Type B pancreatic cell (in vitro differentiated cells): Measurements from ENCODE around the gene ABCB1. TPM values are rescaled to one million over a fixed set of nuclear protein-coding genes. Genes with fewer than 3 reads are reported as not detected.

Experiments used
- DNase-seq: peaks from one replicate; pipeline ENCODE4 v3.0.0; 2021; ENCODE audit warnings: mixed read lengths; ENCODE audit not compliant: unreplicated experiment; ENCODE audit errors: extremely low spot score
- H3K27ac Mint-ChIP-seq: 2 replicates; pipeline ENCODE4 v1.8.0; 2021; ENCODE audit warnings: mild to moderate bottlenecking, mixed read lengths
- H3K27me3 Mint-ChIP-seq: 2 replicates; pipeline ENCODE4 v1.8.0; 2021; ENCODE audit warnings: mixed read lengths
- H3K36me3 Mint-ChIP-seq: 2 replicates; pipeline ENCODE4 v1.8.0; 2021; ENCODE audit warnings: mixed read lengths
- H3K4me1 Mint-ChIP-seq: one replicate; pipeline ENCODE4 v1.8.0; 2021; ENCODE audit warnings: mixed read lengths; ENCODE audit not compliant: unreplicated experiment
- H3K4me3 Mint-ChIP-seq: 2 replicates; pipeline ENCODE4 v1.8.0; 2021; ENCODE audit warnings: mild to moderate bottlenecking, mixed read lengths
- H3K9me3 Mint-ChIP-seq: 2 replicates; pipeline ENCODE4 v1.8.0; 2021; ENCODE audit warnings: mixed read lengths
- CTCF ChIP-seq: fragments of 200-600 bp; sonication (generic); conservative IDR thresholded peaks from 2 replicates; pipeline ENCODE4 v1.5.0; 2021; ENCODE audit warnings: antibody characterized with exemption, mild to moderate bottlenecking
- total RNA-seq: library from RNA; stranded (reverse); gene quantifications from 2 replicates; pipeline ENCODE4 v1.2.1, GENCODE V29; 2021; ENCODE audit warnings: low replicate concordance

Gene ABCB1
- total RNA-seq, 1 donor from 2014 or later = 31.3 TPM

- no peaks in the 10 kb centered on the region for H3K36me3 Mint-ChIP-seq
- no peaks in the 10 kb centered on the region for H3K27me3 Mint-ChIP-seq
- TF ChIP-seq CTCF = no peak
- no peak for DNase-seq
- H3K27ac Mint-ChIP-seq = no peak overlapping the region
- no peak overlapping the region for H3K4me3 Mint-ChIP-seq
- H3K4me1 Mint-ChIP-seq = peaks cover 6% of the 10 kb centered on the region
- no peaks in the 10 kb centered on the region for H3K9me3 Mint-ChIP-seq
These were observed 66.6 kb downstream of the ABCB1 start for GRCh38 chr7:87534072-87534471.

- peaks cover 6% of the 10 kb centered on the region for H3K4me1 Mint-ChIP-seq
- no peak for DNase-seq
- no peak overlapping the region for H3K4me3 Mint-ChIP-seq
- no peaks in the 10 kb centered on the region for H3K9me3 Mint-ChIP-seq
- H3K36me3 Mint-ChIP-seq = no peaks in the 10 kb centered on the region
- no peak overlapping the region for H3K27ac Mint-ChIP-seq
- TF ChIP-seq CTCF = no peak
- no peaks in the 10 kb centered on the region for H3K27me3 Mint-ChIP-seq
These were observed 70.6 kb downstream of the ABCB1 start for GRCh38 chr7:87530126-87530525.

- Mint-ChIP-seq H3K4me1 (peaks cover 6% of the 10 kb centered on the region), H3K27me3 (no peaks in the 10 kb centered on the region), H3K4me3 (no peak overlapping the region), H3K36me3 (no peaks in the 10 kb centered on the region), H3K9me3 (no peaks in the 10 kb centered on the region), H3K27ac (no peak overlapping the region)
- DNase-seq = no peak
- TF ChIP-seq CTCF = no peak
These were observed 72.0 kb downstream of the ABCB1 start for GRCh38 chr7:87528730-87529129.

GRCh38 chr7:87518735-87519134, 81.9 kb downstream of the ABCB1 start:
- no peak overlapping the region for H3K27ac Mint-ChIP-seq
- no peaks in the 10 kb centered on the region for H3K9me3 Mint-ChIP-seq
- TF ChIP-seq CTCF = no peak
- no peaks in the 10 kb centered on the region for H3K4me1 Mint-ChIP-seq
- H3K4me3 Mint-ChIP-seq = no peak overlapping the region
- H3K36me3 Mint-ChIP-seq = no peaks in the 10 kb centered on the region
- no peak for DNase-seq
- H3K27me3 Mint-ChIP-seq = peaks cover 5% of the 10 kb centered on the region

- H3K4me3 Mint-ChIP-seq = no peak overlapping the region
- no peak overlapping the region for H3K27ac Mint-ChIP-seq
- no peak for DNase-seq
- H3K4me1 Mint-ChIP-seq = no peaks in the 10 kb centered on the region
- peaks cover 5% of the 10 kb centered on the region for H3K27me3 Mint-ChIP-seq
- H3K36me3 Mint-ChIP-seq = no peaks in the 10 kb centered on the region
- no peak for TF ChIP-seq CTCF
- no peaks in the 10 kb centered on the region for H3K9me3 Mint-ChIP-seq
These were observed 82.8 kb downstream of the ABCB1 start for GRCh38 chr7:87517891-87518290.

GRCh38 chr7:87517136-87517815, 83.4 kb downstream of the ABCB1 start:
- H3K4me3 Mint-ChIP-seq = no peak overlapping the region
- no peak for DNase-seq
- H3K9me3 Mint-ChIP-seq = no peaks in the 10 kb centered on the region
- no peaks in the 10 kb centered on the region for H3K36me3 Mint-ChIP-seq
- TF ChIP-seq CTCF = no peak
- H3K27ac Mint-ChIP-seq = no peak overlapping the region
- H3K4me1 Mint-ChIP-seq = no peaks in the 10 kb centered on the region
- peaks cover 5% of the 10 kb centered on the region for H3K27me3 Mint-ChIP-seq
